GM19395 (cell line): ENCODE data around the gene BFSP2.
A peak's percentile ranks its signal among the peaks of the same experiment; 100 is the strongest.
"Not testable (repeated sequence)": the region's sequence is repeated elsewhere in the genome, so short reads cannot be mapped to it uniquely, and the experiment has no call there.

Source experiments
- ATAC-seq: cut with Tn5 transposase; IDR thresholded peaks from one replicate; pipeline ENCODE4 v1.9.1; 2021; ENCODE audit warnings: mild to moderate bottlenecking, moderate library complexity; ENCODE audit not compliant: unreplicated experiment

BFSP2 gene

DNA sequence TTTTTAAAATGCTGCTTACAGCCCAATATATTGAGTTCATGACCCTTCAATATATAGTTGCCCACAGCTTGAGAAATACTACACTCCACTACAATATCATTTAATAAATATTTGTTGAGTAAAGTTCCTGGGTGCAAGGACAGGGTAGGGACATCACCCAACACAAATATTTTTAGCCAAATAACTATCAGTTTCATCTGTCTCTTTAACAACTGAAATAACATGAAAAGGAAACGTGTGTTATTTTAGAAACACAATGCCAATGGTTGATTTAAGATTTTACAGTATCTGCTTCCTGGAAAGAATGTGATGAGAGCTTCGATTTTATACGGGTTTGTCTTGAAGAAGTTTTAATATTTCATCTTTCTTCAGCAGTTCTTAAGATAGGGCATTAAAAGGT is 106.0 kb downstream of the BFSP2 start:
- peak; percentile 58 for ATAC-seq

DNA sequence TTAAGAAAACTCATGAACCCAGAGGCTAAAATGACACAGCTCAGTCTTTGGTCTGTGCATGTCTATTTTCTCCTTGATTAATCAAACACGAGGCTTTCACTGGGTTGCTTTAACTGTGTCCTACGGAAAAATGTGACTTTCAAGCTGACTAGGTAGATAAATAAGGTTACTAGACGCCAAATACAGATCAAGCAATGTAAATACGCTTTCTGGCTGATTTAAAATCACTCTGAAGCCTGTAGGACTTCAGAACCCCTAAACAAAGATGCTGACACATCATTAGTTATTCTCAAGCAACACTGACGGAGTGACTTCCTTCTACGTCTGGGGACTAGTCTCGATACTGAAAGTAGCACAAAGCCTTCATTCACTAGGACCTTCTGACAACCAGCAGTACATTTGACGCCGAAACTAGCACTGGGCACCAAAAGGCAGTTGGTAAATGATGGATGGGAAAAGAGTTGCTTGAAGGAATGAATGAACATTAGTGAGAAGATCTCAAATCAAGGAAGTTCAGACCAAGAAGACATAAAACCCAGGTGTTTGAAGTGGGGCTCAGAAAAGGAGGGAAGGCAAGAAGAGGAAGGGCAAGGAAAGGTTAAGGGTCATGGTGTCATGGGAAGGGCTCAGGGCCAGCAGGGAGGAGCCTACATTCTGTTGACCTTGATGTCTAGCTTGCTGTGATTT is 106.5 kb downstream of the BFSP2 start:
- ATAC-seq: peak; percentile 98

DNA sequence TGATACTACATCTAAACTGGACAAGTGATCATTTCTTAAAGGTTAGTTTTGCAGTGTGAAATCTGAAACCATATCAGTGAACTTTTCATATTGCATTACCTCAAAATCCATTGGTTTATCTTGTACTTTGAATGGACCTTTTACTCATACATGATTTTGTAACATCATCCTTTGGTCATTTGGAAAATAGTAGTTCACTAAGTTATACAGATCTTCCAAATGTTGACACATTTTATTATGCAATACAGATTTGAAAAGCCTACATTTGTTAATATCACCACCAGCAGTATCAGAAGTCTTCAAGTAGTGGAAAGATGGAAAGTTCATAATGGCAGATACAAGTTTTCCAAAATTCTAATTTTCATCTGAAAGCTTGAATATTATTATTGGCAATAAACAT is 109.6 kb downstream of the BFSP2 start:
- ATAC-seq: no peak

DNA sequence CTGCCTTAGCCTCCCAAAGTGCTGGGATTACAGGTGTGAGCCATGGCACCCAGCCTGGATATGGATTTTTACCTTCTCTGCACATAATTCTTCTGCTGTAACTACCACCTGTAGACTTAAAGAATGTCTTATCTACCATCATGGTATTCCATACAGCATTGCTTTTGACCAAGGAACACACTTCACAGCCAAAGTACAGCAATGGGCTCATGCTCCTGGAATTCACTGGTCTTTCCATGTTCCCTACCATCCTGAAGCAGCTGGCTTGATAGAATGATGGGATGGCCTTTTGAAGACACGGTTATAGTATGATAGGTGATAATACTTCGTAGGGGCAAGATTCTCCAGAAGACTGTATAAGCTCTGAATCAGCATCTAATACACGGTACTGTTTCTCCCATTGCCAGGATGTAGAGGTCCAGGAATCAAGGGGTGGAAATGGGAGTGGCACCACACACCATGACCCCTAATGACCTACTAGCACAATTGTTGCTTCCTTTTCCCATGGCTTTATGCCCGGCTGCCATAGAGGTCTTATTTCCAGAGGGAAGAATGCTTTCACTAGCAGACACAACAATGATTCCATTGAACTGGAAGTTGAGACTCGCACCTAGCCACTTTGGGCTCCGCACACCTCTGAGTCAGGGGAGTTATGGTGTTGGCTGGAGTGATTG is 112.7 kb downstream of the BFSP2 start:
- ATAC-seq: no peak

DNA sequence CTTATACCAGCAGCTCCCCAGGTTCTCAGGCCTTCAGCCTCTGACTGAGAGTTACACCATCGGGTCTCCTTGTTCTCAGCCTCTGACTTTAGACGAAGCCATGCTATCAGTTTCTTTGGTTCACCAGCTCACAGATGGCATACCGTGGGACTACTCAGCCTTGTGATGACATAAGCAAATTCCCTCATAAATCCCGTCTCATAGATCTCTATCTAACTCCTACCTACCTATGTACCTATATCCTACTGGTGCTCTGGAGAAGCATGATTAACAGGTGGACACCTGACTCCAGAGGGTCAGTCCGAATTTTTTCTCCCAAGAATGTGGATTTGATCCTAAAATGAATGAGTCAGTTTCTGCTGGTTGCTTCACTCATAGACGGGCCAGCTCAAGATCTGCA is 114.6 kb downstream of the BFSP2 start:
- ATAC-seq: no peak

DNA sequence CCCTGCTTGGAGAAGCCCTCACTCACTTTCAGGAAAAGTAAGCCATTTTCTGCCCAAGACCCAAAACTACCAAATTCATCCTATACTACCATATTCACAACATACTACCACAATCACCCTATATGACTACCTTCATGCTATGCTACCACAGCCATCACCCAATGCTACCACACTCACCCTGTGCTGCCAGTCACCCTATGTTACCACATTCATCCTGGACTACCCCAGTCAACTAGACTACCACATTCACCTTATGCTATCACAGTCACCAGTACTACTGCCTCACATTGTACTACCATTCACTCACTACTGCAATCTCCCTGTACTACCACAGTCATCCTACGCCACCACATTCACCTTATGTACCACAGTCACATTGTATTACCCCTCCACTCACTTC is 115.3 kb downstream of the BFSP2 start:
- ATAC-seq: no peak

DNA sequence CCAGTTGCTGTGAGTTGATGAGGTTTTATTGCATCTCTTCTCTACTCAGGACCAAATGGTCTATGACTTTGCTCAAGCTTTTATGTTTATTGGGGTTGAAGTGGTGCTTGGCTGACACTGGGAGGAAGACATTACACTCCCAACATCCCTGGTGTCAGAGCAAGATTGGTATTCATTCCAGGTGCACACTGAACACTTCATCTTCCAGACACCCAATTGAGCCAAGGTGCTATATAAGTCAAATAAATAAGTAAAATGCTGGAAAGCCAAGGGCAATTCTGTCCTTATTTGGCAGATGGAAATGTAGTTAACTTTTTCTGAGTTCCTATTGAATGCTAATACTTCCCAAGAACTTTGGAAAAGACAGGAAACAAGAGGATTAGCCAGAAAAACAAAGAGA is 120.4 kb downstream of the BFSP2 start:
- ATAC-seq: no peak

DNA sequence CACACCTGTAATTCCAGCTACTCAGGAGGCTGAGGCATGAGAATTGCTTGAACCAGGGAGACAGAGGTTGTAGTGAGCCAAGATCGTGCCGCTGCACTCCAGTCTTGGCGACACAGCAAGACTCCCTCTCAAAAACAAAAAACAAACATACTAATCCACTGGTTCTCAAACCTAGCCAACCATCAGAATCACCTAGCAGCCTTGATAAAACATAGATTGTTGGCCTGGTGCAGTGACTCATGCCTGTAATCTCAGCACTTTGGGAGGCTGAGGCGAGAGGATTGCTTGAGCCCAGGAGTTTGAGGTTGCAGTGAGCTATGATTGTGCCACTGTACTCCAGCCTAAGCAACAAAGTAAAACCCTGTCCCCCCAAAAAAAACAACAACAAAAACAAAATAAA is 121.1 kb downstream of the BFSP2 start:
- not testable (repeated sequence) for ATAC-seq

DNA sequence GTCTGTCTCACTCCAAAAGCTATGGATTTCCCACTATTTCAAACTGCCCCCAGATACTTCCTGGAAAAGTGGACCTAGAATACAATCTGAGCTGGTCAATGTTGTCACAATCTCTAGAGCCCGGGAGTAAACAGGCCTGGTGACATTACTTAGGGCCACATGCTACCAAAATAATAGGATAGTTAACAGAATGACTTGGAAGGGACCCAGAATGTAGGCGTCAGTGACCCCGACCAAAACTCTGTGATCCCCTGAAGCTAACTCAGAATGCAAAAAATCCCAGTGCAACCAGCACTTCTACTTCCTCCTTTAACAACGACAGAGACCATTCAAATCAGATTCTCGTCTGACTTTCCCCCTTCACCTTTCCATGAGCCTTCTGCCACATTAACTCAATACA is 122.1 kb downstream of the BFSP2 start:
- ATAC-seq: no peak

DNA sequence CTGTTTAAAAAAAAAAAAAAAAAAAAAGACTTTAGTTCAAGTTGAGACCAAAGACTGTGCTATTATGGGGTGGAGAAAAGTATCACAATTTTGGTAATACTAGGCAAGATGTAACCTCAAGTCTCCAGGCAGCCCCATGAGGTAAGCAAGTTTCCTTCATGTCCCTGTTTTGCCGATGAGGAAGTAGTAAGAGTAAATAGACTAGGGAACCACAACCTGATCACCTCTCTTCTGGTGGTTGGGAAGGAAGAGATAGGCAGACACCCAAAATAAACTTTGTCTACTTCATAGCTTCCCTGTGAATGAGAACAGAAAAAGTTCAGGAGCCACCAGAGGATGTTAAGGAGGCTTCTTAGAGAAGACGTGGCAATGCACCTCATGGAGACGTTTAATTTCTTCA is 123.9 kb downstream of the BFSP2 start:
- not testable (repeated sequence) for ATAC-seq
